ENCODE results near the gene SLC1A2.

Gene SLC1A2

DNA sequence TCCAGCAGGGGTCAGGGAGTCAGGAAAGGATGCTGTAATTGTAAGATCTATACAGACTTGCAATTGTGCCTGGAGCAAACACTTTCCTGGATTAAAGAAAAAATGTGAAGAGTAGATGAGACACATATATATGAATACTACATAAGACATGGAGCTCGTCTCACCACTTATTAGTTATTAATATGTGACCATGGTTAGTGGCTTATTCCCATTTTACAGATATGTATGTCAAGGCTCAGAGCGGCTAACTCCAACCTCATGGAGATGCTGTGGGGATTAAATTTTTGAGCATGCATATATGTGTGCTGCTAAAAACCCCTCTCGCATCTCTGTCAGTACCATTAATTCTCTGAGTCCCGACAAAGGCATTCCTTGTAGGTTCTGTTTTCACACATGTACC lies 125.7 kb downstream of the SLC1A2 start:
- DNase-seq: no peak

DNA sequence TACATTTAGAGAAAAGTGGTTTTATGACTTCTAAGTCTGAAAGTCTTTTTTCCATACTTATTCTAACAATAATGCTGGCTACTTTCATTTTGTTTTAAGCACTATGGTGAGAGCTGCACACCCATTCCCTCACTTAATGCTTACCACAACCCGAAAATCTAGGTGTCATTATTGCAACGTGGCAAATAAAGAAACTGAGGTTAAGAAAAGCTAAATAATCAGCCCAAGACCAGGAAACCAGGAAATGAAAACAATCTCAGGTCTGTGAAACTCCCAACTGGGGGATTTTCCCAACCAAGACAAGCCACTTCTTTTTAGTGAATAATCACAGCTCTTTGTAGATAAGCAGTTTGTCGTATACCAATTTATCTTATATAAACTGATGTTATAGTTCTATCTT lies 126.3 kb downstream of the SLC1A2 start:
- DNase-seq: no peak

DNA sequence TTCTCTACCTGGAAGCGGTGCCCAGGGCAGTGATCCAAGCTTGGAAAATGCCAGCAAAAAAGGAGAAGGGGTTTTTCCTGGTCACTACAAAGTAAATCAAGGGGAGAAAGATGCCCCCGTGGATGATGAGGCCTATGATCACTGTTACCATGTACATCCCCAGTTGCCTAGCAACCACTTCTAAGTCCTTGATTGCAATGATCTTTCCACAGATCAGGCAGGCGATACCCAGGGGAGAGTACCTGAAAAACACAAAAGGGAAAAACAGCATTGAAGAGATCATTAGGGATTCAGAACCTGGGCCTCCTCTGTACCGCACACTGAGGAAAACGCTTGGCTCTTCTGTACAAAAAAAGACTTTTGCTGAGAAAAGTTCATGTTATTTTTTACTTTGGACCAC lies 127.1 kb downstream of the SLC1A2 start:
- no peak for DNase-seq

DNA sequence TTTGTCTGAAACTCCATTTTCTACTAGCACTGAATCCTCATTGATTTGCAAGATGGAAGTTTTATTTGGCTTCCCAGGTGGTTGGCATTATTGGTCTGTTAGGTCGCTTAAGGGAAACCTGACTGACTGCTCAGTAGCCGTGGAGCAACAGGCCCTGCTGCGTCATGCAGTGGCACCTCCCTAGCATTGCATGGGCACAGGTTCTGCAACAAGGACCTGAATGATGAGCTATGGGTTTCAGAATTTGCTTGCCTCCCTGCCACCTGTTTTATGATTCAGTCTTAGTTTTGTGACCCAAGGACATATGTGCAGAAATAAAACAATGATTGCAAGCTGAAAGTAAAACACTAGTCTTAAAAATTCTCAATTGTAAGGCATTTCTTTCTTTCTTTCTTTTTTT lies 128.5 kb downstream of the SLC1A2 start:
- no peak for DNase-seq

DNA sequence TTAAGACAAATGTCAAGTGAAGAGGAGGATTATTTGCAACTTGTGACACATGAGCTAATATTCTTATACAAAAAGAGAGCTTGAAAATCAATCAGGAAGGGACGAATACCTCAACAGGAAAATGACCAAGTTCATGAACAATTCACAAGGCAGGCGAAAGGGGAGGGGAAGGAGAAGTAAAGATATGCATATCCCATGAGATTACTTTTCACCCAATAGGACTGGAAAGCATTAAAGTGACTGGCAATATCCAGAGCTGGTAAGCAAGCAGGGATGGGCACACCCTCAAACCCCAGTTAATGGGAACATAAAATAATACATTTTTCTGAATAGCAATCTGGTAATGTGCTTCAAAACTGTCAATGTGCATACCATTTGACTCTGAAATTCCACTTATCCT lies 129.5 kb downstream of the SLC1A2 start:
- DNase-seq: peak; percentile 82

GRCh38 chr11:35288817-35289541 lies 130.4 kb downstream of the SLC1A2 start:
- DNase-seq: peak; percentile 90

- DNase-seq: peak; percentile 58
Measured at GRCh38 chr11:35288309-35288708, 131.0 kb downstream of the SLC1A2 start.

DNA sequence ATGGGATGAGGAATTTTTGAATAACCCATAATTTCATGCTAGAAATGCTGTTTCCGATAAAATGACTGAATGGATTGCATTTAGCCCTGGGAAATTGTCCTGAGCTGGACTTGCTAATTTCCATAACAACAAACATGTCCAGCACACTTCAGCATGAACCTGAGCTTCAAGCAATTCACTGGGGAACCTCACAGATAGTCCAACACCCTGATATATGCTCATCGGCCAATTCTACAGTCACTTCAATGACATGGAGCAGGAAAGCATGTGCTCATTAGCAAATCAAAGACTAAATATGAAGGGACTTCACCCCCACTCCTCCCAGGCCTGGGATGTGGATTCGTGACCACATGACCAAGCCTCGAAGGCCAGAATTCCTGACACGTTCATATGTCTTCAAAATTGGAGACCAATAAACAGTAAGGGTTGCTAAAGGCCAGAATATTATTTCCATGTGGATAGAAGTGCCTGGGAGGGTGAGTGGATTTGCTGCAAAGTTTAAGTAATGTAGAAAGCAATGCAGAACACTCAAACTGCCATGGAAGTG lies 131.9 kb downstream of the SLC1A2 start:
- DNase-seq: no peak

GRCh38 chr11:35286126-35286525 lies 133.2 kb downstream of the SLC1A2 start:
- no peak for DNase-seq

GRCh38 chr11:35285471-35285870 lies 133.9 kb downstream of the SLC1A2 start:
- no peak for DNase-seq

DNA sequence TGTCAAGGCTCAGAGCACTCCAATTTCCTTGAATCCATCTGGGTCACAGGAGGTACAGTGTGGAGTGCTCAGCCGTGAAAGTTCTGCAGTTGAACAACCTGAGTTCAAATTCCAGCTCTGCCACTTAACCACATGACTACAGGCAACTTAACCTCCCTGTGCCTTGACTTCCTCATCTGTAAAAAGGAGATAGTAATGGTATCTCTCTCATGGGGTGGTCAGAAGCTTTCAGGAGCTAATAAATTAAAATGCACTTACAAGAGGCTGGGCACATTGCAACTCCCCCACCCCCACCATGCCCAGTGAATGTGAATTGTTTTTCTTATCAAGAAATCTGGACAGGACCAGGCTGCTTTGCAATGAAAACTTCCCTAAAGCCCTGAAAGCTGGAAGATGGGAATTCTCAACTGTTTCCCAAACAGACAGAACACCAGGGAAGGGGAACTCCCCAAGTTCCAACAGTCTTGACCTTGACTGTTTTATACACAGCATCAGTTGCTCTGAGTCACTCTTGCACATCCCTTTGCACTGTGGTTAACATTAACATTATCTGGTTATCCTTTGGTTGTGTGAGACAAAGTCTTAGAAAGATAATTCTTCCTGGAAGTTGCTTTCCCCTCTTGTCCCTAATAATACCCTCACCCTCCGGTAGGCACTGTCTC lies 137.0 kb downstream of the SLC1A2 start:
- peak; percentile 52 for DNase-seq

- no peak for DNase-seq
Measured at GRCh38 chr11:35281169-35281688, 138.1 kb downstream of the SLC1A2 start.

DNA sequence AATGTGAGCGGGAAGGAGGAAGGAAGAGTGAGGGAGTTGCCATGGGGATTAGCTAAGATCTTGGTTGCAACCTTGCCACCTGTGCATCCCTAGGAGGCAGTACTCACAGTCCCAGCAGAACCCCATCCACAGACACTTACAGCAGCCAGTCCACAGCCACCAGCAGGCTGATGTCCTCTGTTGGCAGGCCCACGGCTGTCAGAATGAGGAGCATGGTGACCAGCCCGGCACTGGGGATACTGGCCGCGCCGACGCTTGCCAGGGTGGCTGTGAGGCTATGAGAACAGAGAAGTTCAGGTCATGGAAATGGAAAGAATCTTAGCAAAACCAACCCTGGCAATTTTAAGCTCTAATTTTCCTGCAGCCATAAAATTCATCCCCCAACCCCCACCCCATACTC lies 138.6 kb downstream of the SLC1A2 start:
- DNase-seq: no peak

- DNase-seq: no peak
Measured at GRCh38 chr11:35277827-35278226, 141.5 kb downstream of the SLC1A2 start.

DNA sequence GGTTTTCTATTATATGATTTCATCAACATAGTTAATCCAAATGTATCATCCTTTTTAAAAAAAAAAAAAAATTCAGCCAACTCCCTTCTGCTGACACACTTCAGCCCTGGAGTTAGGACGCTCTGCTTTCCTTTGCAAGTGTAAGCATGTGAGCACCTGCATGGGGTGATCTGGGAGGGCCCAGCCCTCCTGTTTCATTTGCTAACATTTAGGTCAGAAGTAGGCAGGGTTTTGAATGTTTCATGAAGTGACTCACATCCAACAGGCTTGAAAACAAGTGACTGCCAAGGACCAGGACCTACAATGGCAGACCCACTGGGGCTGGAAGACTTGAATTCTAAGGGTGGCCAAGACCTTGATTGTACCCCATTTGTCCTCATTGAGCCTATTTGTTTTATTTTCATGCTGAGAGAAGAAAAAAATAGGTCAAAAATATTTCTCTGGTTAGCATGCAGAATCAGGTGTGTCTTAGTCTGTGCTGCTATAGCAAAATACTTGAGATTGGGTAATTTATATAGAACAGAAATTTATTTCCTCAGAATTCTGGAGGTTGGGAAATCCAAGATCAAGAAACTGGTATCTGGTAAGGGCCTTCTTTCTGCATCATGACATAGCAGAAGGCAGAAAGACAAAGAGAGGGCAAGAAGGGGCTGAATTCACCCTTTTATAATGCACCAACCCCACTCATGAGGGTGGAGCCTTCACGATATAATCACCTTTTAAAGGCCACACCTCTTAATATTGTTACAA lies 142.8 kb downstream of the SLC1A2 start:
- DNase-seq: no peak

DNA sequence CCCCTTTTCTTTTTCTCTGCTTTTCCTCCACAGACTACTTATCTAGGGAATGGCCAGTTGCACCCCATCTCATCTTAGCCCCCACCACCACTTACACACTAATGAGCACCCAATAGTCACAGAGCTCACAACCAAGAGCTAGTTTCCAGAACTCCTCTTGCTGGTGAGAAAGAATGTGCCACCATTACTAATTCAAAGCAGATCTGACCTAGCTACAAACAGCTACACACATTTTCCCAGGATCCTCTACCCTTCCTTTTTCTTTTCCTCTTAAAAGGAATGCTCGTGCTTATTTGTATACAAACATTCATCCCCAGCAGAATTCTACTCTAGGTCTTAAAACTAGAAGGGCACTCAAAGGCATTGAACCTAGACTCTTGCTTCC lies 143.6 kb downstream of the SLC1A2 start:
- peak; percentile 6 for DNase-seq

DNA sequence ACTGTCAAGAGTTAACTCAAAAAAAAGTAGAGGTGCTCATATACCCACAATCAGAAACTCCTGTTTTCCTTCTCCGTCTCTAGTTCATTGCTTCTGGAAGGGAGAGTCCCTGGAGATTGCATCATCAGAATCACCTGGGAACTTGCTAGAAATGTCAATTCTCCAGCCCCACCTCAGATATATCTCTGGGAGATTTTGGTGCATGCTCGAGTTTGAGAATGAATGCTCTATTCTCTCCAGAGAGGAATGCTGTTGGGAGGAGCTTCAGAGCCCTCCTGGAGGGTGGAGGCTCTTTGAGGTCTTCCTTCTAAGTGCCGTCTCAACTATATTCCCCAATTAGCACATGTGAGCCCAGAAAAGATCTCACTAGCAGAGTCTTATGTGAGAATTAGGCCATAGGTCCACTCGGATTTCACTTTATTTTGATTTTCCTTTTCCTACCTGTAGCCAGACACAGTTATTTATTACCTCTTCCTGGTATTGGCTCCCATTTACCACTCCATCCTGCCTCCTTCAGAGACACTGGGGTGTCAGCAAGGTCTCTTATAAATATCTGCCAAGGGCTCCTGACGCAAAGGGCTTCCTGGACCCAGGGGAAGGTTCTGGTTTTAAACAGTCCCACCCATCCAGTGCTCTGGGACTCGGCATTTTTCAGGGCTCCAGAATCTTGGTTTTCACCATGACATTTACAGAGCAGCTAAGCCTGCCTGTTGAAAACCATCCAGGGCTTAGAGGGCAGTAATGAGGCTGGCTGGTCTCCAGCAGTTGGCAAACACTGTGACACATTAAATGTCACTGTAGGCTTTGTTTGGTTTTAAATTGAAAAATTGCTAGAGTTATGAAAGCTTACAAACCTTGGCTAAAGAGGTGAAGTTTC lies 144.2 kb downstream of the SLC1A2 start:
- DNase-seq: peak; percentile 51

- DNase-seq: no peak
Measured at GRCh38 chr11:35272391-35272902, 146.9 kb downstream of the SLC1A2 start.

DNA sequence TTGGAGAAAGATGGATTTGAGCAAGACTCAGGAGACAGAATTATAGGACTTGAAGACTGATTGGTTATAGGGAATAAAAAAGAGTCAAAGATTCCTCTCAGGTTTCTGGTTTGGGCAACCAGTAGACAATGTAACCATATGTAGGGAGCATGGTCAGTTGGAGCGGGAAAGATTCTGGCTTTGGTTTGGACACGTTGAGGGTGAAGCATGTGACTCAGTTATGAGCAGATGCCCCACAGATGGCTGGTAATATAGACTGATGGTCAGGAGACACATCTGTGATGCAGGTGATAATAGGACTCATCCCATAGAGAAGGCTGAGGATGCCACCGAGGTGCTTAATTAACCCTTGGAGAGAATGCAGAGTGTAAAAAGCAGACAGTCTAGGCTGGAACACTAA lies 148.3 kb downstream of the SLC1A2 start:
- no peak for DNase-seq

DNA sequence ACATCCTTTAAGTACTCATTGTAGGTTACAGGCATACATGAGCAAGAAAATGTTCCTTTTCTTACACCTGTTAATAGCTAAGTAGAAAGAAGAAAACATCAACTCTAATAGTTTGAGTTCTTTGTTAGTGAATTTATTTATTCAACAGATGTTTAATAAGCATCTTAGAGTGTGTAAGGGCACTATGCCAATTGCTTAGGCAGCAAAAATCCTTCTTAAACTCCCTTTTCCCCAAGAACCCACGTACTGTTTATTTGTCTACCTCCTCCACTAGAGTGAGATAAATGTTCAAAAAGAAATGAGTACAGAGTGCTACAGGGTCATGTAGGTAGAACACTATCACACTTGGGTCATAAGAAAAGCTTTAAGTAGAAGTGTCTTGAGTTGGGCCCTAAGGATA lies 149.0 kb downstream of the SLC1A2 start:
- DNase-seq: no peak

DNA sequence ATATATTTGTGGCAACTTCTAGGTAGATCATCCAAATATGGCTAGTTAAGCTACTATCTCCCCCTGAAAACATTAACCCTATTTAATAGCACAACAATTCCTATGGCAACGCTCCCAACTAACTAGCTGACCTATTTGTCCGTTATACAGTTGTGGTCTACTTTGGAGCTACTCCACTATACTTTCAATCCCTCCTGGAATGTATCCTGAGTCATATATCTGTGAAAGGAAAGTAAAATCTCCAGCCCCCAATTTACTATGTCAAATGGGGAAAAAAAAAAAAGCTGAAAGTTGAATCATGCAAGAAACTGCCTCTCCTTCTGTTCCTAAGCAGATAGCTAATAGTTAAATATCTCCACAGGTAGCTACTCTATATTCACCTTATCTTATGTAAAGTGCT lies 151.9 kb downstream of the SLC1A2 start:
- DNase-seq: peak; percentile 89
